ENCODE measurements around the gene PRKCQ. TPM values are rescaled to one million over a fixed set of nuclear protein-coding genes. Genes with fewer than 3 reads are reported as not detected.

PRKCQ gene
- total RNA-seq, 1 experiment from 2014 or later: 0.10 TPM

DNA sequence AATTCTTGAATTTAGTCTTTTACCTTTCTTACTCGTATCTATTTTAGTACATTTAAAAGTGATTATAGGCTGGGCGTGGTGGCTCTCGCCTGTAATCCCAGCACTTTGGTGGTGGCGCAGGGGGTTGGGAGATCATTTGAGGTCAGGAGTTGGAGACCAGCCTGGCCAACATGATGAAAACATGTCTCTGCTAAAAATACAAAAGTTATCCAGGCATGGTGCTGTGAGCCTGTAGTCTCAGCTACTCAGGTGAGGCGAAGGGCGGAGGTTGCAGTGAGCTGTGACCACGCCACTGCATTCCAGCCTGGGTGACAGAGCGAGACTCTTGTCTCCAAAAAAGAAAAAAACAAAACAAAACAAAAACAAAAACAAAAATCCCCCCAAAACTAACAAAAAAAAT lies 12.2 kb downstream of the PRKCQ start:
- DNase-seq (ENCODE audit: low read depth): no peak

DNA sequence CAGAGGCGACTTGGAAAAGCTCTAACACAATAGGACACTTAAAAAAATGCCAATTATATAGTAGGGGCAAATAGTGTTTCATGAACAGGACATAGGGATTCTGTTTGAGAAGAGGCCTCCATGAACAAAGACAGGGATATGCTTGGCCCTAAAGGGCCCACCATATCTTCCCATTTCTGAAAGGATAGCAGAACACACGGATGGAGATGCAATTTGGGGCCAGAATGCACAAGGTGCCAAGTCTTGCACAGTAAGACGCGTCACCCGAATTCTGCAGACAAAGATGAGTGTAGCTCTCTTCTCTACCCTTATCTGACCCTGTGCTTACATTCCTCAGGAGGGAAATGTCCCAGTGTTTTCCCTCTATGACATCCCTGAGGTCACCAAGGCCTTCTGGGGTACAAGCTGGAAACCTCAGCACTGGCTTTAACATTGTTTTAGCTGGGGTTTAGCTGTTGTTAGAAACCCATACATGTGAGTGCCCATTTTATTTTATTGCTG lies 12.8 kb downstream of the PRKCQ start:
- no peak for DNase-seq (ENCODE audit: low read depth)

DNA sequence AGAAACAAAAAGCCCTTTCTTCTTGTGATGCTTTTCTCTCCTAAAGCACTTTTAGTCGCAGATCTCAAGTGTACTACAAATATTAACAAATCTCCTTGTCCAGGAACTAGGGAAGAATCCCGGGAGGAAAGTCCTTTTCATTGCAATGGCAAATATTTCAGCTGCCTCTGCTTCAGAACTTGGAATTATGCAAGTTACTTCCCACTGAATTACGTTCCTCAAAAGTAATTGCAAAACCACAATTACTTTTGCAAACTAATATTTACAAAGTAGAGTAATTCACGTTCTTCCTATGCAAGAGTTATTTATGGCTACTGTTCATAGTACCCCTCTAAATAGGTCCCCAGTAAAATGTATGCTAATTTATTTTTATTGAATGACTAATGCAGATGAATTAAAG lies 14.5 kb downstream of the PRKCQ start:
- no peak for DNase-seq (ENCODE audit: low read depth)

DNA sequence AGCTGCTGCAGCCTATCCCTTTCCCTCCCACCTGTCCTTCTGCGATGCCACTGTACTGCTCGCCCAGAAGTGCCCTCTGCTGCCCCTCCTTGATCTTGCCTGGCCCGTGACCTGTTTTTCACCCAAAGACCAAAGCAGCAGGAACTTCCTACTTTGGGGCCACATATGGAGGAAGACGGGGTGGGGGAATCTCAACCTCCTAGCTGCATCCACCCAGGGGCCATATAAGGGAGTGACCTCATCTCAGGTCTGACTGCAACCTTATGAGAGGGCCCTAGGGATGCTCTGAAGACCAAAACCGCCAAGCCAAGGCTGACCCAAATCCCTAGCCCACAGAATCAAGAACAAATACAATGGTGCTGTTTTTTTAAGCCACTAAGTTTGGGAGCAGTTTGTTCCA lies 15.7 kb downstream of the PRKCQ start:
- no peak for DNase-seq (ENCODE audit: low read depth)

DNA sequence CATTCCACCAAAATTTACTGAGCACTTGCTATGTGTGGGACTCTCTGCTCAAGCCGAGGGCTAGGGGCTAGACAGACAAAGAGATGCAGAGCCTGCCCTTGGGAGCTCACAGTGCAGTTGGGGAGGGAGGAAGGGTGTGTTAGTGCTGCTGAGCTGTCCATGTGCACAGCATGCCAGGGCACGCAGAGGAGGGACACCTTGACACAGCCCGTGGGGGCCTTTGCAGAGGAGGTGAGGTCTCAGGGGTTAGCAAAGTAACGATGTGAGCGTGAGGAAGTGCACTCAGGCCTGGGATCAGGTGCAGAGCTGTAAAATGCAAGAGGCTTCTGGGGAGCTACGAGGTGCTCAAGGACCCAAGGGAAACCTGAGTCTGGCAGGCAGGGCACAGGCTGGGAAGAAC lies 16.3 kb downstream of the PRKCQ start:
- DNase-seq (ENCODE audit: low read depth): no peak

DNA sequence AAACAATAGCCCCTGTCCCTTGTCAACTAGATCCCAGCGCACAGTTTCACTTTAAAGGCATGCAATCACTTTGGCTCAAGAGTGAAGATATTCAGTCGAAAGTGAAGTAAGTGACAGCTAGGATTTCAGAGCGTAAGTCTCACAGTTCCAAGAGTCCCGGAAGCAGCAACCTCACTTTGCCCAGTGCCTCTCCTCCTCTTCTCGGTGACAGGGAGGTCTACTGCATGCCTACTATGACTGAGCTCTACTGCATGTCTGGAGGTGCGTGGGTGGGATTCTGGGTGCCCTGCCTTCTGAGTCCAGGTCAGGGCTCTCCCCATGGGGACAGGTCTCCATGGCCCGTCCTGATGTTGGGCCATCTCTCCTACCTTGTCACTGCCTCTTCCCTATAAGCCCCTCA lies 17.0 kb downstream of the PRKCQ start:
- DNase-seq (ENCODE audit: low read depth): no peak

DNA sequence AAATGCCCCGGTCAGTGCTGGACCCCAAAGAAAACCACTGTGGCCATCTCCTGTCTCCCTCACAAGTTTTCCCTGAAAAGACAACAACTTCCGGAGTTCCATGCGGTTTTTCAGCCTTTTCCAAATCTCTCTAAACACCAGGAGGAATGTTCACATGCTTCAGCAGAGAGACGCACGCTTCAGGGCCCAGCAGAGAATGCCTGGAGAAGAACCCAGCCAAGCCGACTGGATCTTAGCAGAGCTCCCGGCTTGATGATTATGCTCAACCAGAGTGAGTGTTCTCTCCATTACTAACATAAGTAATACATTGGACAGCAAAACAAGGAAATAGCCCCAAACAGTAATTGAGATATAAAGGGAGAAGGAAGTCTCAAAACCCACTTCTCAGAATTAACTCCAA lies 17.9 kb downstream of the PRKCQ start:
- no peak for DNase-seq (ENCODE audit: low read depth)

DNA sequence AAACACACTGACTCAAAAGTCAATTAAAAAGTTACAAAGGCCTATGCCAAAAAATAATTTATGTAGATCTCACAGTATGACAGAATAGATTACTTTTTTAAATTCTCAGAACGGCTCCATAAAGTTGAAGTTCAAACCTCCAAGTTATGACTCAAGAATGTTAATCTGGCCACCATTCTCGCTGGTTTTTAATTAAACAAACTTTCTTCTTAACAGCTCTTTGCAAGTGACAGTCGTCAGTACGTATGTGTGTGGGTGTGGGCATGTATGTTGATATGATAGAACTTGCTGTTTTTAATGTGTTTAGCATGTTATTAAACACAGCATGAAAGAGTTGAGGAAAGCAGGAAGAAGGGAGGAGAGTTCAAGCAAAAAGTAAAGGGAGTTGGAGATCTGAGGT lies 18.5 kb downstream of the PRKCQ start:
- DNase-seq (ENCODE audit: low read depth): no peak

DNA sequence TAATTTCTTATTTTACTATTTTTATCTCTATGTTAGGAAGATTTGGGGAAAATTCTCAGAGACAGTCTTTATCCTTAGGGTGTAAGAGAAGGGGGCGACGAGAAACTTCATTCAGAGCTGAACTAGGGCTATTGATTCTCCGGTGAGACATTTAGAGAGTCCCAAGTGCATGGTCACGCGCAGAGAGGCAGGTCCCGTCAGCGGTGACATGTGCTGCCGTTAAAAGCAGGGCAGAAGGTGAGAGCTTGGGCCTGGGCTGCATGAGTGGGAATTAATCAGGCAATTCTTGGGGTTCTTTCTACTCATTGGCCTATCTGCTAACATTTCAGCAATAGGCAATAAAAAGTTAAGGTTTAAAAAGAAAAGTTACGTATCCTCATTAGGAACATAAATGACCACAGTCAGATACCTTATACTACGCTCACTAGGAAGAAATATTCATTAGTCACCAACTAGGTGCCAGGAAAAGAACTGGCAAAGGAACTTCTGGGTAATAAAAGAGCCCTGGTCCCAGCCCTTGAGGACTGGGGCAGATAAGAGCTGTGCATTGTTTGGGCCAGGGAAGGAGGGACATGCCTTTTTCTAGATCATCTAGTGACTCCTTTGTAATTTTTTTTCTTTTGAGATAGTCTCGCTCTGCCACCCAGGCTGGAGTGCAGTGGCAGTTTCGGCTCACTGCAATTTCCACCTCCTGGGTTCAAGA lies 21.2 kb downstream of the PRKCQ start:
- DNase-seq (ENCODE audit: low read depth): no peak

DNA sequence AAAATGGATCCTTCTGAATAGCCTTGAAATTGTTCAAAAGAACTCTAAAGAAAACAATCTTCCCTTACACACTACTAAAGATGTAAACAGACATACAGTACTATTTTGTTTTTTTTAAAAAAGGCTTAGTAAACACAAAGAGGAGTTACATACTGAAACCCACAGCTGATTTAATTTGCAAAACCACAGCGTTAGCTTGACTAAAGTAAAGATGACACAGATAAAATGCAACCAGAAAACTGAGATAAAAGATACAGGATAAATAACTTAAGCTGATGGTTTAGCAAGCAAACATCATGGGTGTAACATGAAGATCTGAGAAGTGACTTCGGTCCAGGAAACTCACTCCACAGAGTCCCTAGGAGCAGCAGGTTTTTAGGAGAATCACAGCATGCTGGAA lies 21.8 kb downstream of the PRKCQ start:
- no peak for DNase-seq (ENCODE audit: low read depth)

DNA sequence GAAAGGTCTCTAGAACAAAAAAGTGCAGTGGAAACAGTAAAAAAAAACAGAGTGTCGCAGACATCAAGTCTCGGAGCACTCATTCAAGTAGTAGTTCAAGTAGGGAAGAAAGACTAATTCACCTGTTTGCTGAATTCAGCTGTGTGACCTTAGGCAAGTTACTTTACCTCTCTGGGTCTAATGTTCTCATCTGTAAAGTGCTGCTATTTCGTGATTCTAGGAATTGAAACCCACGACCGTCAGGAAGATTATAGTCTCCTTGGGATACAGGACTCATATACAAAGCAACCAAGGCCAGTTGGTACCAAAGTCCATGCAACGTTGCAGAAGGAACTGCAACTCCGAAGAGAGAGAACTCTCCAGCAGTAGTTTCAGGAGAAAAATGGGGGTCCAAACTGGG lies 26.1 kb downstream of the PRKCQ start:
- no peak for DNase-seq (ENCODE audit: low read depth)

DNA sequence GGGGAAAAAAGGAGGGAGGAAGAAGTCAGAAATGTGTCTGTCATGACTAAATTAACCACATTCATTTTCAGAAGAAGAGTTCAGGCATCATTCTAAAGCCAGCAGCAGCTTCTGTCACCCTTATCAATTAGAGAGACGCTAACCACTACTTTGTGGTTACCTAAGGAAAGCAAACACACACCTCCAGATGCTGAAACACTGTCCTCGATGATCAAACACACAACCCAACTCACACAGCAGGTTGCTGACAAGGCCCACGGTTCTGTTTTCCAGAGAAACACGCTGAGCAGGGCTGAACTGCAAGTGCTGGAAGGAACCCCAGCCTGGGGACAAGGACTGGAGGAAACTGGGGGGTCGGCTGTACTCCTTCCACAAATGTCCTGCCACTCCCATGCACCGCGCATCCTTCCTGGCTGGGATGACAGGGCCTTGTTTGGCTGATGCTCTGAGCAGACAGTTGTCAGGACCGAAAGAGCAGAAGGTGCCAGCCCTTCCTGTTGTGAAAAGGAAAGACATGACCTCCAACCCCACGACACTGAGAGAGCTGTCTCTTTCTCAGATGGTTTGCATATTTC lies 36.6 kb downstream of the PRKCQ start:
- DNase-seq (ENCODE audit: low read depth): no peak

DNA sequence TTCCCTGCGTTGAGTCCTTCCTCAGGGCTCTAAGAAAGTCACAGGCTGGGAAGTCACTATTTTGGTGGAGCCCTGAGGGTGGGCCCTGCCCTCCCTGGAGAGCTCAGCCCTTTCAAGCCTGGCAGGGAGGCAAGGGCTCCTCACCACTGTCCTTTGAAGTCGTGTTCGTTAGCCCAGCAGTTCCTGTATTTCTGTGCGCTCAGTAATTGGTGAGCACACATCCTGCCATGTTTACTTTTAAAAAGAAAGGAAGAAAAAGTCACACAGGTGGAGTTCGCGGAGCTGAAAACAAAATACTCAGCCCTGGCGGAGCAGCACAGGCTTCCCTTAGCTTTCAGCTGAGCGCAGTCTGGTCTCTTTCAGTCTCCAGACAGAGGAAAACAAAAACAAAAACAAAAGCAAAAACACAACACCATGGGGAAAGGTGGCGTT lies 37.1 kb downstream of the PRKCQ start:
- DNase-seq (ENCODE audit: low read depth): no peak

DNA sequence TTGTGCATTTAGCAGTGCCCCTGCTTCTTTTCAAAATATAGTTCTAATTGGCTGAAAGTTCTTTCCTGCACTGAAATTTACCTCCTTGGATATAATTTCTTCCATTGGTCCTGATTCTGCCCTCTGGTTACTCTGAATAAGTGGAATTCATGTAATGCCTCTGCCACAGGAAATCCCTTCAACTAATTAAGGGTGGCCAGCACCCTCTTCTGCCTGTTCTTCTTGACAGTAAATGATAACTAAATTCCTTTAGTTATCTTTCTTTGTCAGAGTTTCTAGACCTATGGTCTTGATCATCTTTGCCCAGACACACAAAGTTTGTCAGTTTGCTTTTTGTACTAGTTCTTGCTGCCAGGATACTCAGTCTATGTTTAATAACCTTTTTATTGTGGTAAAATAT lies 40.2 kb downstream of the PRKCQ start:
- no peak for DNase-seq (ENCODE audit: low read depth)

DNA sequence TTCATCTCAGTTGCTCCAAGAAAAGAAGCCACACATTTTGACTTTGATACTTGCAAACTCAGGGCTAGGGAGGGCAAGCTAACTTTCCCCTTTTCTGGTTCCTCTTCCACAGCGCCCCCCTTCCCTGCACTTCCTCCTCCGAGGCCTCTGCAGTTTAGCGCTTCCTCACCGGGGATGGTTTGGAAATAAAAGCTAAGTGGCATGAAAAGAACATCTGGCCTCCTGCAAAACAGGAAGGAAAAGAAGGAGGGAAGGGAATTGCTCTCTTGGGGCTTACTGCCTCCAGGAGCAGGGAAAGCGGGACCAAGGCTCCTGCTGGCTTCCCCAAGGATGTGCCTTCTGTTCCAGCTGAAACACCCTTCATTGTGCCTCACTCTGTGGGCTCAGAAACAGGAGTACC lies 42.3 kb downstream of the PRKCQ start:
- DNase-seq (ENCODE audit: low read depth): no peak

DNA sequence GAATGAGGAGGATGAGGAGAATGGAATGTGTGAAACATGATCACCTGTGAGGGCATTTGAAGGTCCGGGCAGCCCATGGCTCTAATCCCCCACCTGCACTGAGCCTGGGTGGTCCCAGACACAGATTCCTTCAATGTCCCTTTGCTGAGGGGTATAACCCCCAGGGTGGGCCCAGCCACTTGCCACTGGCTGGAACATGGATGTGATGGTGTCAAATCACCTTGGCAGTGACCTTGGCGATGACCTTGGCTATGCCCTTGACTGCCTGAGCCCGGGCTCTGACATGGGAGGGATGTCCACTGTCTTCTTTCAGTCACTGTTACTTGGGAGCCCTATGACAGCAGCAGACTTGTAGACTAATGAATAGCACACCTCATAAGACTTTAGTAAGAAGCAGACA lies 44.0 kb downstream of the PRKCQ start:
- DNase-seq (ENCODE audit: low read depth): no peak

DNA sequence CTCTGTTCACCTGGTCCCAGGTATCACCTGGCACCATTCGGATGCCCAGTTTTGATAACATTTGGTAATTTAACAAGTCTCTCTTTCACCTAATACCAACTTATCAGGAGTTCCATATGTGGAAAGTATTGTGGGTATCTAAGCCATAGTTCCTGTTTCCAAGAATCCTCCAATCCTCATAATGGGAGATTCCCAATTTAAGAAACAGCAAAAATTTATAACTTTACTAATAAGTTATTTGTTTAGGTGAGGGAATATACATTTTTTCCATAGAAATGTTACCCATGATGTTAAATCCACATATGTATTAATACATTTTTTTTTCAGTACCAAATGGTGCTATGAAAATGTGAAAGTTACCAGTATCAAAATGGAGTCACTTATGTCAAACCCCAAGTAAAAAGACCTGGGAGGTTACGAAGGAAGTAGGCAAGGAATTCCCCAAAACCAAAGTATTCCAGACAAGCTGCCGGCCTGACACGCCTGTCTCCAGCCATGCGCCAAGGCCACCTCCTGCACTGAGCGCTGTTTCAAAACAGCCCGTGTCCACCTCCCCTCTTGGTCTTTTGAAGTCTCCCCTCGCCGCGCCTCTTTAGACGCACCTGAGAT lies 44.8 kb downstream of the PRKCQ start:
- no peak for DNase-seq (ENCODE audit: low read depth)

DNA sequence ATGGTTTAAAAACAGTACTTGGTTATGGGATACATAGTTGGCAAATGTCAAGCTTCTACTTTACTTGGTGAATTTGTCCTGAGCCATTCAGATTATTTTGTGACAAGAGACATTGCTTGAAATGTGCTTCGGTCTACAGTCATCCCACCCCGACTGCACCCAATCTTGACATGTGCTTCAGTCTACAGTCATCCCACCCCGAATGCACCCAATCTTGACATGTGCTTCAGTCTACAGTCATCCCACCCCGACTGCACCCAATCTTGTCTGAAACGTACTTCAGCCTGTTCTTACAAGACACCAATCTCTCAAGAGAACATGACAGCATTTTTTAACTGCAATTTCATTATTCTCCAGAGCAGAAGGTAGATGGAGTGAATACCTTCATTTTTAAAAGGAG lies 47.8 kb downstream of the PRKCQ start:
- no peak for DNase-seq (ENCODE audit: low read depth)

DNA sequence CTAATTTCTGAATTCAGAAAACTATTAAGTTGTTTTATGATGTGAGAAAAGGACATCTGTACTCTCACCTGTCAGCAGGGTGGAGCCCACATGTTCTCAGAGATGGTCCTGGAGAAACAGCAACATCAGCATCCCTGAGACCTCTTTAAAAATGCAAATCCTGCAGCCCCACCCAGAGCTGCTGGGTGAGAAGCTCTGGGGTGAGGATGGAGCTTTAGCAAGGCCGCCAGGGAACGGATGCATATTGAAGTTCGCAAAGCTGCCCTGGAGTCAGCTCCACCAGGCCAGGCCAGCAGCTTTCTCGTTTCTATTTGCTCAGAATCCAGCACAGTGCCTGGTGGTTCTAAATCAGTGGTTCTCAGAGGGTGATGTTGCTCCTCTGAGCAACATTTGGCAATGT lies 49.1 kb downstream of the PRKCQ start:
- DNase-seq (ENCODE audit: low read depth): no peak

DNA sequence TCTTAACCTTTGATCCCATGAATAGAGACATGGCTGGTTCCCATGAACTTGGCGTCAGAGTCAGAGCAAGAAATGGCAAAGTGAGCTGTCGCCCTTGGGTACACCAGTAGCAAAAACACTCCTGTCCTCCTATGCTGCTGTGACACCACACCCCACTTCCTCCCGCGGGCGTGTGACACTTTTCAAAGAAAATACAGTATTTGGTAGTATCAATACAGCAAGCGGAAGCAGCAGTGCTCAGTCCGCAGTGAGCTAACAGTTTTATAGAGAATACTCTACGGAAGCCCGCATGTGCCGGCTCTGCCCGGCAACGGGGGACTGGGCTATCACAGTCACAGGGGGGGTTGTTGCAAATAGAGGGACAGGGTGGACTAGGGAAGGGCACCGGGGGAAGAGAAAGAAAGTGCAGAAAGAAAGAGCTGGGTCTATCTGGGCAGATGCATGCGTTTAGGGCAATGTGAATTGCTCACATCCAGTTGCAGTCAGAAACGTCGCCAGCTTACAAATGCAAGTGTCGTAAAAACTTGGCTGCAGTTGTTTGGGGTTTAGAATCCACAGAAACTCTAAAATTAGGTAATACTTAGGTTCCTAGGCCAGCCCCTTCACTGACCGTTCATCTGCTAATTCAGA lies 49.8 kb downstream of the PRKCQ start:
- DNase-seq (ENCODE audit: low read depth): no peak

DNA sequence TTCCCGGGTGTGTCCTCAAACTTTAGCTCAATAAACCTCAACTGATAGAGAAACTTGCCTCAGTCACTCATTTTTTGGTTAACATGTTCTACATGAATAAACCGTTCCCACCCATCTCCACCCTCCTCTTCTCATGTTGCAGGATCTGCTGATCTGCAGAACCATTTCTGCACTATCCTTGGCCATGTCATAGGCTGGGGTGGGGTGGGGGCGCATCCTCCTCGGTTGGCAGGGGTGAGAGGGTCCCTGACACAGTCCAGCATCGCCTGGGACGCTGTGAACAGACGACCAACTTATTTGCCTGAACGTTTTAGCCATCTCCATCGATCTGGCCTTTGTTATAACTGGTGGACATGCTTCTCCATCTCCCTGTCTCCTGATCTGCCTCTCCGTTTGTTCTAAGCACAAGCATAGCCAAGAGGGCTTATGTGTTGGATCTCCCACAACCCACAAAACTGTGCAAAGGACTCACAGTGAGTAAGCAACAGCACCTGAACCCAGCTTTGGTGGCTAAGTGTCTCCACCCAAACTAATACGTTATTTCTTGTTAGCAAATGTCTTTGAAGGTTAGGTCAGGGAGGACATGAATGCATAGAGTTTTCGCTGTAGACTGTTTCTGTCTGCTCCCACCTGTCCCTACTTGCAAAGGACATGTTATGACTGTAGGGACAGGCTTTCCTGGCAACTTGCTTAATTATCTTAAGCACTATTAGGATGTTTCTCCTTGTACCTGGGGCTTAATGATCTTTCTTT lies 51.7 kb downstream of the PRKCQ start:
- no peak for DNase-seq (ENCODE audit: low read depth)

DNA sequence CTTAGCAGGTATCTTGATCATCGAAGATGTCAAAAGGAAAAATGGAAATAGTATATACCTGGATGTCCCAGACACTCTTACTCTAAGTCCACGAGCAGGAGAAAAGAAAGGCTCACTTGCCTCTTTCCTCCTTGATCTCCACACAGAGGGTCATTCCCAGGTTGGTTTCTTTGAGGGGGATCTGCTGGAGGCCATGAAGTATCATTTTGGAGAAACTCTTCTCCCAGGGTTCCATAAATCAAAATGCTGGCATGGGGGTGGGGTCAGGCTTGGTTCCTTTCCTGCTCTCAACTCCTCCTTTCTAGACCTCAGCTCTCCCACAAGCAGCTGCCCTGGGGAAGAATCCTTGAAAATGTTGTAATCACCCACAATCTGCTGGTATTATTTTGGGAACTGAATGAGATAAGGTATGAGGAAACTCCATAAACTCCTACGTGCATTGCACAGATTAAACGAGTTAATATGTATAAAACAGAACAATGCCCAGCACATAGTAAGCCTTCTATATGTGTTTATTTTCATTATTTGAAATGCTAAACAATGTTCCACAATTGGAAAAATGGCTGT lies 54.4 kb downstream of the PRKCQ start:
- no peak for DNase-seq (ENCODE audit: low read depth)

Data from M059J (cell line).